ENCODE results near the gene AKIP1. TPM values are rescaled to one million over a fixed set of nuclear protein-coding genes. Genes with fewer than 3 reads are reported as not detected.
"Not testable (repeated sequence)": the region's sequence is repeated elsewhere in the genome, so short reads cannot be mapped to it uniquely, and the experiment has no call there.

Gene AKIP1
- total RNA-seq, 1 experiment from 2014 or later: 126 TPM

GRCh38 chr11:8917157-8917825, 6.3 kb downstream of the AKIP1 start:
- peak; percentile 92 for DNase-seq (ENCODE audit: low spot score)

- DNase-seq (ENCODE audit: low spot score): no peak
Observed at GRCh38 chr11:8922691-8923090, 11.7 kb downstream of the AKIP1 start.

GRCh38 chr11:8925711-8926110, 14.7 kb downstream of the AKIP1 start:
- no peak for DNase-seq (ENCODE audit: low spot score)

- no peak for DNase-seq (ENCODE audit: low spot score)
Observed at GRCh38 chr11:8926236-8926635, 15.2 kb downstream of the AKIP1 start.

GRCh38 chr11:8927233-8927632, 16.2 kb downstream of the AKIP1 start:
- no peak for DNase-seq (ENCODE audit: low spot score)

- DNase-seq (ENCODE audit: low spot score): no peak
Observed at GRCh38 chr11:8928205-8928604, 17.2 kb downstream of the AKIP1 start.

GRCh38 chr11:8928981-8929615, 18.1 kb downstream of the AKIP1 start:
- no peak for DNase-seq (ENCODE audit: low spot score)

GRCh38 chr11:8930456-8931175, 19.6 kb downstream of the AKIP1 start:
- DNase-seq (ENCODE audit: low spot score): no peak

- no peak for DNase-seq (ENCODE audit: low spot score)
Observed at GRCh38 chr11:8932564-8933180, 21.7 kb downstream of the AKIP1 start, which contains the start of gene C11orf16. C11orf16 (minus strand) TSS chr11:8932947; CDS start chr11:8932308, 639 bp downstream.

GRCh38 chr11:8933931-8934330, 22.9 kb downstream of the AKIP1 start:
- DNase-seq (ENCODE audit: low spot score): no peak

GRCh38 chr11:8934742-8935488, 23.9 kb downstream of the AKIP1 start:
- DNase-seq (ENCODE audit: low spot score): peak; percentile 87

GRCh38 chr11:8935789-8936188, 24.8 kb downstream of the AKIP1 start:
- DNase-seq (ENCODE audit: low spot score): not testable (repeated sequence)

- DNase-seq (ENCODE audit: low spot score): no peak
Observed at GRCh38 chr11:8937159-8937558, 26.2 kb downstream of the AKIP1 start.

- DNase-seq (ENCODE audit: low spot score): no peak
Observed at GRCh38 chr11:8937659-8938058, 26.7 kb downstream of the AKIP1 start.

GRCh38 chr11:8941341-8942103, 30.5 kb downstream of the AKIP1 start:
- no peak for DNase-seq (ENCODE audit: low spot score)

GRCh38 chr11:8942518-8943066, 31.6 kb downstream of the AKIP1 start, which contains the start of gene ASCL3:
ASCL3 (minus strand) TSS chr11:8943016; CDS start chr11:8938161, 4,855 bp downstream.
- no peak for DNase-seq (ENCODE audit: low spot score)

- no peak for DNase-seq (ENCODE audit: low spot score)
Observed at GRCh38 chr11:8947230-8947943, 36.4 kb downstream of the AKIP1 start.

GRCh38 chr11:8948886-8949285, 37.9 kb downstream of the AKIP1 start:
- DNase-seq (ENCODE audit: low spot score): no peak

GRCh38 chr11:8956860-8957259, 45.9 kb downstream of the AKIP1 start:
- no peak for DNase-seq (ENCODE audit: low spot score)

Data from A172 (cell line).